Heart right ventricle (tissue), 16 donors: ENCODE results near the gene ABHD17A. TPM values are rescaled to one million over a fixed set of nuclear protein-coding genes. Genes with fewer than 3 reads are reported as not detected.
A peak's percentile ranks its signal among the peaks of the same experiment; 100 is the strongest.

Source experiments
- ATAC-seq, 8 donors: fragments of 200-7000 bp; cut with Tn5 transposase; one replicate each; pipeline ENCODE4 v1.9.1; 2020; ENCODE audit warnings: mild to moderate bottlenecking in 8 of 8, moderate library complexity in 8 of 8, moderate number of reproducible peaks in 1 of 8
- DNase-seq, 2 donors: peaks; one replicate each; pipeline ENCODE4 v3.0.0-alpha.2; 2020
- H3K27ac ChIP-seq, 10 donors: fragments of 200-600 bp; sonication (generic) in 2 of 10; one replicate each; pipeline versions ENCODE4 v1.5.0 to v1.8.0; 2020 to 2022; ENCODE audit warnings: mild to moderate bottlenecking in 3 of 10
- H3K27me3 ChIP-seq, 7 donors: fragments of 200-600 bp; one replicate each; pipeline ENCODE4 v1.8.0; 2021 to 2022; ENCODE audit warnings: mild to moderate bottlenecking in 2 of 7
- H3K36me3 ChIP-seq, 9 donors: fragments of 200-600 bp; sonication (generic) in 1 of 9; one replicate each; pipeline versions ENCODE4 v1.5.0 to v1.8.0; 2020 to 2022; ENCODE audit warnings: mild to moderate bottlenecking in 2 of 9
- H3K4me1 ChIP-seq, 9 donors: fragments of 200-600 bp; sonication (generic) in 1 of 9; one replicate each; pipeline versions ENCODE4 v1.5.0 to v1.8.0; 2020 to 2022; ENCODE audit warnings: mild to moderate bottlenecking in 4 of 9
- H3K4me3 ChIP-seq, 10 donors: fragments of 200-600 bp; sonication (generic) in 2 of 10; one replicate each; pipeline versions ENCODE4 v1.5.0 to v1.8.0; 2020 to 2022; ENCODE audit warnings: mild to moderate bottlenecking in 7 of 10, moderate library complexity in 2 of 10
- H3K9me3 ChIP-seq, 11 donors: fragments of 200-600 bp in 10 of 11; sonication (generic) in 2 of 11; one replicate each; pipeline versions ENCODE4 v1.5.0 to v1.8.0; 2013 to 2022; ENCODE audit warnings: mild to moderate bottlenecking in 2 of 11, control low read depth in 1 of 11, moderate library complexity in 1 of 11
- CTCF ChIP-seq, 9 donors: fragments of 200-600 bp; sonication (generic) in 2 of 9; IDR thresholded peaks; one replicate each; pipeline versions ENCODE4 v1.5.0 to v1.8.0; 2021 to 2022; ENCODE audit warnings: antibody characterized with exemption in 9 of 9, mild to moderate bottlenecking in 5 of 9, moderate library complexity in 1 of 9
- WGBS, 2 donors: extraction: QIAGEN DNeasy Blood & Tissue Kit; methylation state at CpG; one replicate each; pipeline ENCODE4 v1.1.7; 2013; ENCODE audit warnings: inconsistent platforms in 1 of 2; 5-methylcytosine and 5-hydroxymethylcytosine counted together
- intact Hi-C, 10 donors: fragments of 100-400 bp; cut with DNase I; formaldehyde crosslinking; loops; one replicate each; pipeline versions ENCODE4 v1.11.1 to v1.14.2; 2022
- polyA plus RNA-seq, 2 donors: library from polyadenylated mRNA; stranded (reverse); fragments of 200-250 nt; gene quantifications; one replicate each; pipeline ENCODE4 v1.2.3, GENCODE V29; 2013
- total RNA-seq, 10 donors: library from RNA; stranded (reverse); fragmentation: NEBNext Ultra II Directional in 3 of 10; extraction: Animal tissue kit (Norgen Biotek cat#: 25700) in 3 of 10; gene quantifications; one replicate each; pipeline versions ENCODE4 v1.2.1 to v1.2.4, GENCODE V29; 2021 to 2023
- donor health status: Arrhythmogenic right ventricular cardiomyopathy.
- donor health status: ischemic (EF 13 %, LVEDD 7.1; RV severe dilation, severe dysfunction).
- donor health status: healthy with polysubstance abuse.
- donor health status: DM: no; HTN: yes; CAD: no.
- donor health status: DM: no; HTN: no; CAD: no.
- donor health status: ischemic (EF 25% LVEDD 6.9; RV normal size, moderate dysfunction).
- donor health status: ischemic (EF 25% LVEDD 5.7; RV mildly dilated, moderate dysfunction).
- donor health status: healthy.
- donor health status: DM: yes; HTN: yes; CAD: no.
- donor health status: Ischemic cardiomyopathy.
- donor health status: ischemic (EF 35%, LVEDD 5.7; RV mildly dilated, moderate dysfunction).
- donor health status: nonischemic (EF 11% LVEDD 7.7; RV severe dilation, severe dysfunction).
- donor health status: DM: yes; HTN: yes; CAD: no.
- donor health status: PGD.
- donor health status: ischemic (EF 29% LVEDD 5.4; RV normal size, mild dysfunction).
- donor health status: nonischemic (EF 23%, LVEDD 6.1; RV moderate dilation, normal function).

The ABHD17A gene
- total and polyA plus RNA-seq, 12 donors = 45.1 to 185 (median 57.7) TPM

- DNase-seq (no peak), ATAC-seq (no peak)
- peak in 4 of 9 donors; percentile 7 to 17 (median 10) for TF ChIP-seq CTCF (IDR thresholded peaks at IDR 0.05)
- peaks cover 20 to 89% (median 83%) of the 10 kb centered on the region in 9 donors for H3K4me1 ChIP-seq
- intact Hi-C loops = no loop called here
- peaks cover 0 to 28% (median 0%) of the 10 kb centered on the region in 9 donors for H3K36me3 ChIP-seq
- H3K27me3 ChIP-seq = no peaks in the 10 kb centered on the region
- H3K4me3 ChIP-seq = no peak overlapping the region
- no peaks in the 10 kb centered on the region for H3K9me3 ChIP-seq
- H3K27ac ChIP-seq = peak overlapping the region in 2 of 10 donors; percentile 12 to 31
- 73 to 76% methylated on average over 25 of the region's 25 CpGs for WGBS, 2 donors
Measured at GRCh38 chr19:1843646-1844394, 41.5 kb downstream of the ABHD17A start.

GRCh38 chr19:1843116-1843515, 42.2 kb downstream of the ABHD17A start:
- Histone ChIP-seq H3K9me3 (no peaks in the 10 kb centered on the region), H3K27ac (peak overlapping the region in 2 of 10 donors; percentile 4 to 24), H3K27me3 (no peaks in the 10 kb centered on the region), H3K4me3 (no peak overlapping the region), H3K4me1 (peaks cover 20 to 91% (median 83%) of the 10 kb centered on the region in 9 donors), H3K36me3 (peaks cover 0 to 35% (median 0%) of the 10 kb centered on the region in 9 donors)
- intact Hi-C loops = no loop called here
- WGBS, 2 donors = 85 to 88% methylated on average over 20 to 22 of the region's 22 CpGs
- ATAC-seq (no peak), DNase-seq (no peak)
- TF ChIP-seq CTCF (IDR thresholded peaks at IDR 0.05) = no peak

- H3K27ac ChIP-seq = peak overlapping the region in 9 of 10 donors; percentile 53 to 84 (median 77)
- H3K4me3 ChIP-seq = peak overlapping the region in 9 of 10 donors; percentile 22 to 55 (median 49)
- no peak for DNase-seq
- intact Hi-C loops = no loop called here
- no peak for TF ChIP-seq CTCF (IDR thresholded peaks at IDR 0.05)
- ATAC-seq = peak in 6 of 8 donors; percentile 3 to 29 (median 18)
- peaks cover 15 to 94% (median 86%) of the 10 kb centered on the region in 9 donors for H3K4me1 ChIP-seq
- H3K27me3 ChIP-seq = no peaks in the 10 kb centered on the region
- WGBS, 2 donors = 49 to 64% methylated on average over 35 of the region's 35 CpGs
- H3K36me3 ChIP-seq = peaks cover 0 to 33% (median 0%) of the 10 kb centered on the region in 9 donors
- no peaks in the 10 kb centered on the region for H3K9me3 ChIP-seq
Measured at GRCh38 chr19:1841209-1841924, 43.9 kb downstream of the ABHD17A start.

GRCh38 chr19:1840541-1841115, 44.7 kb downstream of the ABHD17A start:
- intact Hi-C loops = no loop called here

More at GRCh38 chr19:1840541-1841115, 44.7 kb downstream of the ABHD17A start:
- Histone ChIP-seq H3K36me3 (peaks cover 0 to 31% (median 0%) of the 10 kb centered on the region in 9 donors), H3K4me1 (peaks cover 13 to 94% (median 80%) of the 10 kb centered on the region in 9 donors), H3K27ac (peak overlapping the region in 9 of 10 donors; percentile 53 to 84 (median 77)), H3K27me3 (no peaks in the 10 kb centered on the region), H3K9me3 (no peaks in the 10 kb centered on the region), H3K4me3 (peak overlapping the region in 9 of 10 donors; percentile 22 to 55 (median 49))
- peak in 7 of 8 donors; percentile 59 to 86 (median 81) for ATAC-seq
- 41 to 47% methylated on average over 22 of the region's 22 CpGs for WGBS, 2 donors
- DNase-seq = peak; percentile 57 to 69
- no peak for TF ChIP-seq CTCF (IDR thresholded peaks at IDR 0.05)
